Ramos (cell line): ENCODE data around the gene HNRNPM.
"Not testable (repeated sequence)": the region's sequence is repeated elsewhere in the genome, so short reads cannot be mapped to it uniquely, and the experiment has no call there.

Source experiments
- in situ Hi-C: fragments of 300-500 bp; cut with MboI; formaldehyde crosslinking; loops from one replicate; pipeline ENCODE4 v1.14.3; 2022; ENCODE audit warnings: low sequenced_read_pairs; ENCODE audit not compliant: unreplicated experiment

Gene HNRNPM

DNA sequence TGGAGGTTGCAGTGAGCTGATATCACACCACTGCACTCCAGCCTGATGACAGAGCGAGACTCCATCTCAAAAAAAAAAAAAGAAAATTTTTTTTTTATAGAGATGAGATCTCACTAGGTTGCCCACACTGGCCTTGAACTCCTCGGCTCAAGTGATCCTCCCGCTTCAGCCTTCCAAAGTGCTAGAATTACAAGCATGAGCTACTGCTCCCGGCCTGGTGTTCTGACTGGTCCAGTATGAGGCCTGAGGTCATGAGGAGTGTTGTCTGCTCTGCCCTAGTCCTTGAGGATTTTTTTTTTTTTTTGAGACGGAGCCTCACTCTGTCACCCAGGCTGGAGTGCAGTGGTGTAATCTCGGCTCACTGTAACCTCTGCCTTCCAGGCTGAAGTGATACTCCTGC is 19.4 kb upstream of the HNRNPM start:
- in situ Hi-C loops: not testable (repeated sequence)

DNA sequence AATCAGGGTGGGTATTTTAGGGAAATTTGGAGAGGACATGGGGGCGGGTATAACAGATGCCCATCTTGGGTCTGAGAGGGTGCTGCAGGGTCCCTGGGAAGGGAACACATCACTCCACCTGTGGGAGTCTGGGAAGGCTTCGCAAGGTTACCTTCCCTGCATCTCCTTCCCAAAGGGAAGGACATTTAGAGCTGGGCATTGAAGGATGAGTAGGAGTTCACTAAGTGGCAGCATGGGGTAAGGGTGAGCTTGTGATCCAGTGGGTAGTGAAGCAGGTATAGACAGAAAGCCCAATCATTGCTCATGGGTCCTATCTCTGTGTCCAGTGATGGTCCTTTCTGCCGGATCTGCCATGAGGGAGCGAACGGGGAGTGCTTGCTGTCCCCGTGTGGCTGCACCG is 18.5 kb upstream of the HNRNPM start:
- in situ Hi-C loops: no loop called here

DNA sequence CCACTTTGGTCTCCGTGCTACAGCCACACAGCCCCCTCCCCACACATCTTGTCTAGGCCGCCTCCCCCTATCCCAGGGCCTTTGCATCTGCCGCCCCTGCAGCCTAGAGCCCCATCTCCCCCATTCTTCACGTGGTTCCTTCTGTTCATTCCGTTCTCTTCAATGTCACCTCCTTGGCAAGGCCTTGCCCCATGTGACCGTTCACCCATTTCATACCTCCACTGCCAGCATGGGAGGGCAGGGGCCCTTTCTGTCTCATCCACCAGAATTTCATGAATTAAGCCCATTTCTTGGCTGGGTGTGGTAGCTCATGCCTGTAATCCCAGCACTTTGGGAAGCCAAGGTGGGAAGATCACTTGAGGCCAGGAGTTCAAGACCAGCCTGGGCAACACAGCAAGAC is 15.7 kb upstream of the HNRNPM start:
- in situ Hi-C loops: no loop called here

DNA sequence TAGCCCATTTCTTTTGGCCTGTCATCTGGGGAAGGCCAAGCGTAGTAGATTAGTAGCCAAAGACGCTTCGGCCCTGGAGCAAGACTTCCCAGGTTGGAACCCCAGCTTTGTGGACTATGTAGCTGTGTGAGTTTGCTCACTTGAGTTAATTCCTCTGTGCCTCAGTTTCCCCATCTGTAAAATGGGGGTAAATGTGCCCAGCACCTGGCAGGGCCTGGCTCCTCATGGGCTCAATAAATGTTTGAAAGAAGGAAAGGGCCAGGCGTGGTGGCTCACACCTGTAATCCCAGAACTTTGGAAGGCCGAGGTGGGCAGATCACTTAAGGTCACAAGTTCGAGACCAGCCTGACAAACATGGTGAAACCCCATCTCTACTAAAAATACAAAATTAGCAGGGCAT is 14.9 kb upstream of the HNRNPM start:
- in situ Hi-C loops: no loop called here

DNA sequence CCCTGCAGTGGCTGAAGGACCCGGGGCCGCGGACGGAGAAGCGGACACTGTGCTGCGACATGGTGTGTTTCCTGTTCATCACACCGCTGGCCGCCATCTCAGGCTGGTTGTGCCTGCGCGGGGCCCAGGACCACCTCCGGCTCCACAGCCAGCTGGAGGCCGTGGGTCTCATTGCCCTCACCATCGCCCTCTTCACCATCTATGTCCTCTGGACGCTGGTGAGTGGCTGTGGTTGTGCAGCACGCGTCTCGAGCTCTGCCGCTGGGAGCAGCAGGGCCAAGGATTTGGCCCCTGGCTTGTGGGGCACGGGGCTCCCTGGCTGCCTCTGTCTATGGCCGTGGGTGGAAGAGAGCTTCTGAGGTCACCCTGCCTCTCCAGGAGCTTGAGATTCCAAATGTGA is 14.1 kb upstream of the HNRNPM start:
- in situ Hi-C loops: no loop called here

DNA sequence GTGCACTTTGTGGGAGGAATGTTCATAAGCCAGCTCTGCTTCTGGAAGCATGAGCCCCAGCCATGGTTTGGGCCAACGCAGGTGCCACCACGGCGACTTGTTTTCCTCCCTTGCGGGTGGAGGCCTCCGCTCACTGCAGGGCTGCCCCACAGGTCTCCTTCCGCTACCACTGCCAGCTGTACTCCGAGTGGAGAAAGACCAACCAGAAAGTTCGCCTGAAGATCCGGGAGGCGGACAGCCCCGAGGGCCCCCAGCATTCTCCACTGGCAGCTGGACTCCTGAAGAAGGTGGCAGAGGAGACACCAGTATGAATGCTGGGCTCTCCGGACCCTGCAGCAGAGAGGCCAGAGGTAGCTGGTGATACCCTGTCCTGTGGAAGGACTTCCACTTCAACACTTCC is 6.5 kb upstream of the HNRNPM start:
- in situ Hi-C loops: no loop called here

DNA sequence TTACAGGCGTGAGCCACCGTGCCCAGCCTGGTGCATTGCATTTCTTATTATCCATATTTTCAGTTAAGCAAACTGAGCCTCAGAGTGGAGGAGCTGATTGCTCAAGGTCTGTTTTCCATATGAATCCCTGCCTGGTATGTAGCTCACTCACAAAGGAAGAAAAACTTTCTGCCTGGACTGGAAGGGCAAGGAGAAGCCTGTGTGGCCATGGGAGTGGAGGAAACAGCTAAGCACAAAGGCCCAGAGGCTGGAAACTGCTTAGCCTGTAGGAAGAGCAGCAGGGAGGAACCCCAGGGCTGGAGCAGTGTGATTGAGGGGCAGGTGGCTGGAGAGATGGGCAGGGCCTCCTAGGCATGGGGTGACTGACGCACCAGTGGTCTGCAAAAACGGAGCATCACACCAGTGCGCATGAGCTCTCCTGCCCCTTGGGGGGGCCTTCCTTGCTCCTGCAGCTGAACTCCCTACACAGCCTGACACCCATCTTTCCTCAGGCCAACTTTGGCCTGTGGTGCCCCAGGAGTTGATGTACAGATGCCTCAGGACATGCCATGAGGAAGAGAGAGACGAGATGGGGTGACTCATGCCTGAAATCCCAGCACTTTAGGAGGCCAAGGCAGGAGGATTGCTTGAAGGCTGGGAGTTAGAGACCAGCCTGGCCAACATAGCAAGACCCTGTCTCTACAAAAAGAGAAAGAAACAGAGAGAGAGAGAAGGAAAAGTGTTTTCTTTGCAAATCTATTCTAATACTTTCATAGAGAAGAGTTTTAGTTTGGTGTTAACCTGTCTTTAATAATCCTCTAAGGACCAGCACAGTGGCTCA is 2.8 kb upstream of the HNRNPM start:
- in situ Hi-C loops: no loop called here

DNA sequence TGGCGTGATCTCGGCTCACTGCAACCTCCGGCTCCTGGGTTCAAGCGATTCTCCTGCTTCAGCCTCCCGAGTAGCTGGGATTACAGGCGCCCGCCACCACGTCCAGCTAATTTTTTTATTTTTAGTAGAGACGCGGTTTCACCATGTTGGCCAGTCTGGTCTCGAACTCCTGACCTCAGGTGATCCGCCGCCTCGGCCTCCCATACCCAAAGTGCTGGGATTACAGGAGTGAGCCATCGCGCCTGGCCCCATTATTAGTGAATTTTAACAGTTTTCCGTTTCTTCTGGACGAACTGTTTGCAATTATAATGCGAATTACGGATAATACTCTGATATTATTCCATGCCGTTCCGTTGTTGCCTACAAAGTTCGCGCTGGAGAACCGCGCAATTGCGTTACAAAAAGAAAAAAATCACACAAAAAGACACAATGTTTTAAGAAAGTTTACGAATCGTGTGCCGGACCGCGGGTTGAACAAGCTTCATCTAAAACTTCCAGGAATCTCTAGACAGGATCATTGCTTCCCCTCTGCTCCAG is 567 bp upstream of the HNRNPM start:
- in situ Hi-C loops: not testable (repeated sequence)

DNA sequence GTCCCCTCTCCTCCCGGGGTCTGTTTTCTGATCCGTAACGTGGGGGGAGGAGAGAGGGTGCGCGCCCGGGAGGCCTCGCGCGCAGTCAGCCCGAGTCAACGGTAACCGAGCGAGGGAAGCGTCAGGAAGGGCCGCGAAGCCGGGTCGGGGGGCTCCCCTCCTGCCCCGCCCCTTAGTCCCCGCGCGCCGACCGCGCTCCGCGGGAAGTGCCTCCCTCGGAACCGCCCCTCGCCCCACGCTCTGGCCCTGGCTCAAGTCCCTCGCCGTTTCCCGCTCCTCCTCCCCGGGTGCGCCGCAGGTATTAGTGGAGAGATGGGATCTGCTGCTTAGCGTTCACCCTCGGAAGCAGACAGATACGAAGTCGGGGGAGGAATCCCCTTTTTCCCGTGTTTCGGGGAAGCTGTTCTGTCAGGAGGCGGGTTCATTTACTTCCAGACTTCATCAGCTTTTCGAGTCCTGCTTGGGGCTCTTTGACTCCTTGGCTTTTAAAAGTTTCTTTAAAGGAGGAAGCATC is 770 bp downstream of the HNRNPM start:
- in situ Hi-C loops: no loop called here

DNA sequence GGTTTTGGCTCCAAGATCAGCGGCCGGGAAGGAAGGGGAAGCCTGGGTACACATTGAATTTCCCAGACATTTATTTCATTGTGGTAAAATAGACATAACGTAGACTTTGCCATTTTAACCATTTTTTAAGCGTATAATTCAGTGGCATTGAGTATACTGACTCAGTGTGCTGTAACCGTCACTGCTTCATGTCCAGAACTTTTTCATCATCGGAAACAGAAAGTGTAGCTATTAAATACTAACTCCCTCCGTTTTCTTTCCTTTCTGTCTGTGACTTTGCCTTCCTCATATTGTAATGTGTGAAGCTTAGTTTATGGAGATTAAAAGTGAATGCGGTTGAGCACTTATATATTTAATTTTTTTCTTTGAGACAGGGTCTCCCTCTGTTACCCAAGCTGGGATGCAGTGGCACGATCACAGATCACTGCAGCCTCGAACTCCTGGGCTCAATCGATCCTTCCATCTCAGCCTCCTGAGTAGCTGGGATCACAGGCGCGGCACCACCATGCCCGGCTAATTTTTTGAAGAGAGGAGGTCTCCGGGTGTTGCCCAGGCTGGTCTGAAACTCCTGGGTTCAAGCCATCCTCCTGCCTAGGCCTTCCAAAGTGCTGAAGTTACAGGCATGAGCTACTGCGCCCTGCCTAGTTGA is 1.4 kb downstream of the HNRNPM start:
- in situ Hi-C loops: no loop called here

DNA sequence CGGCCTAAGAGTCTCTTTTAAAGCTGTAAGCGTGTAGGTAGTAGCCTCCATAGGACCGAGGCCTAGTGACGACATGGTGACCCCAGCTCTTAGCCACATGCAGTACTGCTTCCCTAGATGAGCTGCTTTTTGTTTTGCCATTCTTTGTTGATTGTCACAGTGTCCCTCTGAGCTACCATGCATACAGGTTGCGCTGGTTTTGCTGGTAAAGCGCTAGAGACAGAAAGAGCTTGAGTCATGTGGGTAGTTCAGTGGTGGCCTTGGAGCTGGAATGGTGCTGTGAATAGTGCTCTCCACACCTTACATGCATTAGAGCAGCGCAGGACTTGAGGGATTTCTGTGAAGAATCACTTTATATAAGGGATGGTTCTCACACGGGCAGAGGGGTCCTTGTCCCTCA is 5.1 kb downstream of the HNRNPM start:
- in situ Hi-C loops: no loop called here

DNA sequence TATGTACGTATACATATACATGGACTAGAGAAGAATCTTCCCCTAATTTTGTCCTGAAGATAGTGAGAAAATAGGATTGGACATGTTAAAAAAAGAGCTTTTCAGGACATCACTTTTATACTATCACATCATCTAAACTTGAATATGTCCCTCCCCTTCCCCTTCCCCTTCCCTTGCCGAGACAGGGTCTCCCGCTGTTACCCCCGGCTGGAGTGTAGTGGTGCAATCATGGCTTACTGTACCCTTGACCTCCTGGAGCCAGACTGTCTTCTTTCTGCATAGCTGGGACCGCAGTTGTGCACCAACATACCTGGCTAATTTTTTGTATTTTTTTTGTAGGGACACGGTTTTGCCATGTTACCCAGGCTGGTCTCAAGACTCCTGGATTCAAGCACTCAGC is 6.6 kb downstream of the HNRNPM start:
- in situ Hi-C loops: no loop called here

DNA sequence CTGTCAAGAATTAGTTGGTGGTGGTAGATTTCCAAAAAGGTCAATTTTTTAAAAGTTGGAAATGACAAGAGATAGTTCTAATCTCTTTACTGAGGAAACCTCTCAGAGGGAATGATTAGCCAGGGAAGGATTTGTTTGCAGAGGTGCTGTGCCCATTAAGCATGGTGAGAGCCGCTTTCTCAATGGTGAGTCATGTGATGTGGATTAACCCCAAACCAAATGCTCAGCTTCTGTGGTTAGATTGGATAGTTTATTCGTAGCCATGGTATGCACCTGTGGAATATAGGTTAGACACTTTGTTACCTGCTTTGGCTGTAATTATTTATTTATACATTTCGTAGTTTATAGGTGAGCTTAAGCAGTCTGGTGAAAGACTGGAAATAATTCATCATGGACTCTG is 7.1 kb downstream of the HNRNPM start:
- in situ Hi-C loops: no loop called here

DNA sequence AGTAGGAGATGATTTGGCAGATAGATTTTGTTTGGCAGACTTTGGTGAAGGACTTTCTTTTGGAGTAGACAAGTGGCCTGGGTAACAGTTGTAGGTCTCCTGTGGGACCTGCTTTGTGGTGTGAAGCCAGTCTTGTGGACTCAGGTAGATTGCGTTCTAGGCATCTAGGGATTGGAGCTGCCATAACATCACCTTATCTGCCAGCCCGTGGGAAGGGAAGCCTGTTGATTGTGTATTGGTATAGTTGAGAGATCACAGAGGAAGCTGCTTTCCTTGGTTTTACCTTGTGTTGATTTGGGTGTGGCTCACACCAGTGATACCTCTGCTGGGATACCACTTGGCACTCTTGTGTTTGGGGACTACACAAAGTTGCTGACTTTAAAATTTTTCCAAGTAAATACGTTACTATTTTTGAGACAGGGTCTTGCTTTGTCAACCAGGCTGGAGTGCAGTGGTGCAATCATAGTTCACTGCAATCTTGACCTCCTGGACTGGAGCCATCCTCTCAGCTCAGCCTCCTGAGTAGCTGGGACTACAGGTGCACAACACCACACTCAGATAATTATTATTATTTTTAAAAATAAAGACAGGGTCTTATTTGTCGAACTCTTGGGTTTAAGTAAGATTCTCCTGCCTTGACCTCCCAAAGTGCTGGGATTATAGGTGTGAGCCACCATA is 7.8 kb downstream of the HNRNPM start:
- in situ Hi-C loops: no loop called here

DNA sequence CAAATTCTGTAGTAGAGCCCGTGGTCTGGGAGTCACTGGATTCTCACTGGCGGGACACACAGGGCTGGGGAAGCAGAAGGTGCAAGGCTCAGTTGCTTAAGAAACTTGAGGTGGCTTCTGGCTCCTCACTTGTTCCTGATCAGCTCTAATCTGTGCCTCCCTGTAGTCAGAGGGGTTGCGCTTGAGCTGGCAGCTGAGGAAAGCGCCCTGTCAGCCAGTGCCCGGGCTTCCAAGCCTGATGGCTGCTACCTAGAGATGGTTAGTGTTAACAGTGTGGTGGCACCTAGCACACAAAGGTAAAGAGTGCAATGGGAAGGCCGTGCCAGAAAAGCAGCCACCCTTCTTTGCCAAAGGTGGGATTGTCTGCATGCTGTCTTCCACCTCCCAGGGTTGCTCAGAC is 8.8 kb downstream of the HNRNPM start:
- in situ Hi-C loops: no loop called here

DNA sequence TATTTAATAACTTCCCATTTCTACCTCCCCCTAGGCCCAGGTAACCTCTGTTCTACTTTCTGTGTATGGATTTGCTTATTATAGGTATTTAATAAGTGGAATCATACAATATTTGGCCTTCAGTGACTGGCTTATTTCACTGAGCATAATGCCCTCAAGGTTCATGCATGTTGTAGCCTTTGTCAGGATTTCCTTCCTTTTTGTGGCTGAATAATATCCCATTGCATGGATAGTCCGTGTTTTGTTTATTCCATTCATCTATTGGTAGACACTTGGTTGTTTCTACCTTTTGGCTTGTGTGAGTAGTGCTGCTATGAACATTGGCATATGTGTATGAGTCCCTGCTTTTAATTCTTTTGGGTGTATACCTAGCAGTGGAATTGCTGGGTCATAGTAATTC is 9.4 kb downstream of the HNRNPM start:
- in situ Hi-C loops: no loop called here

DNA sequence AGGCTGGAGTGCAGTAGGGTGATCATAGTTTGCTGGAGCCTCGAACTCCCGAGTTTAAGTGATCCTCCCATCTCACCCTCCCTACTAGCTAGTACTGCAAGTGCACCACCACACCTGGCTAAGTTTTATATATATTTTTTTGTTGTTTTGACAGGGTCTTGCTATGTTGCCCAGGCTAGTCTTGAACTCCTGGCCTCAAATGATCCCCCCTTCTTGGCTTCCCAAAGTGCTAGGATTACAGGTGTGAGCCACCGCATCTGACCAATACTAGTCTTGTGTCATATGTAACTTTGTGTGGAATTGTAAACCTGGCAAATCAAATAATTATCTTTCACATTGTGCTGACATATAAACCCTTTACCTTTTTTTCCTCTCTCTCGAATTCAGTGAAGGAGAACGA is 10.2 kb downstream of the HNRNPM start:
- in situ Hi-C loops: no loop called here

DNA sequence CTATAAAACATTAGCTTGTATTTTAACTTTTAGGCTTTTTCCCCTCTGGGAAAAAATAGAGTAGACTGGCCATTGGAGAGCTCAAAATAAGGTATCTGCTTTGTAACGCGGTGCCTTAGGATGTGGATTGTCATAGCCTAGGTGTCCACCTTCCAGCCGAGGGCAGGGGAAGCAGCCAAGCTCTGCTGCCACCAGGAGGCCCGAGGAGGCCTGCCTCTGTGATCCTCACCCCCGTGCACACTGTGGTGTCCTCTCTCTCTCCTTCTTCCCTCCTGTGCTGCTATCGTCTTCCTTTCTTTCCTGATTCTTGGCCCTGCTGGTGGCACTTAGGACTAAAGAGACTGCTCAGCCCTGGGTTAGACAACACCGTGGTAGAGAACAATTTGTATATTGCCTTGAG is 11.3 kb downstream of the HNRNPM start:
- in situ Hi-C loops: no loop called here

DNA sequence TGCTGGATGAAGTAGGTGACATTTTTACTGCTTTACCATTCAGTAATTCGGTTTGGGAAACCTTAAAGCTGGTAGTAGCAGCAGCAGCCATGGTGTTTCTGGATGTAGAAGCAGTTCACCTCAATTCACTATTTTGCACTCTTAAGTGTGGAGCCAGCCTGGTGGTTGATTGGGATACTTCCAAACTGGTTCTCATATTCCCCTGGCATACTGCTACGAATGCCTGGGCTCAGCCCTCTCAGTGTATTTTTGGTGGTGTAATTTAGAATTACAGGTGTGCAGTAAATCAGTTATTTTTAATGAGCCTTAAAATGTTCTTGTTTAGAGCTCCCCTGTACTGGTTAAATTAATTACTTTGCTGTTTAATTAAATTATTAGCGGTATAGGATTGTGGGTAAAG is 12.4 kb downstream of the HNRNPM start:
- in situ Hi-C loops: no loop called here

DNA sequence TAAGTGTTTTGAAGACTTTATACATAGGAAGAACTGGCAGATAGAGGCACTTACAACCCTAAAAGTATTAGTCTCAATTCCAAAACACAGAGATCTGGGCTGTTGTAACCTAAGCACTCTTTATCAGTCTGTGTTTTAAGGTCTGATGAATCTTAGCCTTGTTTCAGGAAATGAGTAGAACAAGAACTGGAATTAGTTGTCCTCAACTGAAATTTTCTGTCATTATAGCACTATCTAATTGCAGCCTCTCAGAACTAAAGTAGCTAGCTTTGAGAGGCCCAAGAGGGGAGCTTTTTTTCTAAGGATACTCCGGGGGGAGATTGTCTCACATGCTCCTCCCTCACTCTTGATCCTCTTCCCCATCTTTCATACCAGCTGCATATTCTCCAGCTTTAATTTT is 13.1 kb downstream of the HNRNPM start:
- in situ Hi-C loops: no loop called here

DNA sequence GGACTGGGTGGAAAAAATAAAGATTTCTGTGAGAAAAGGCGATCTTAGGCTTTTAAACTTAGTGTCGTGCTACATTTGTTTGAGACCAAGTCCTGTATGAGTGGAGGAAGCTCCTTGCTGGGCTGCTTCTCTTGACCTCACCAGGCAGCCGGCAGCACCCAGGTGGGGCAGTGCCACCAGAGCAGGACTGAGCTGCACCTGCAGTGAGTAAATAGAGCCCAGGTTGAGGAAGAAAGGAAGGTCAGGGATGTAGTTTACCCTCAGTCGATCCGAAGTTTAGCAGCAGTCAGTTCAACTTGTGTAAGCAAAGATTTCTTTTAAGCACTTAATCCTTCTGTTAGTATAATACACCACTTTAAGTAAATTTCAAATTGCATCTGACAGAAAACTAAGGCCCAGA is 13.6 kb downstream of the HNRNPM start:
- in situ Hi-C loops: no loop called here
